GM12892 (cell line): ENCODE data around the gene MYO18B.

Experiments
- DNase-seq: peaks from one replicate; pipeline ENCODE4 v3.0.0; 2011; ENCODE audit not compliant: insufficient read length
- FAIRE-seq: peaks from 2 replicates; lab custom pipeline; 2011; peaks lifted over from hg19 to GRCh38; lab: Jason Lieb, UNC
- POLR2A ChIP-seq: IDR thresholded peaks from 2 replicates; pipeline ENCODE4 v1.6.1; 2011; ENCODE audit warnings: low read depth, low read length, control low read depth
- POLR2AphosphoS5 ChIP-seq: IDR thresholded peaks from 2 replicates; pipeline ENCODE4 v1.6.1; 2011; ENCODE audit warnings: low read depth, low read length, control low read depth
- TAF1 ChIP-seq: IDR thresholded peaks from 2 replicates; pipeline ENCODE4 v1.6.1; 2011; ENCODE audit warnings: low read depth, mild to moderate bottlenecking, control low read depth, low read length, borderline replicate concordance

Gene MYO18B

DNA sequence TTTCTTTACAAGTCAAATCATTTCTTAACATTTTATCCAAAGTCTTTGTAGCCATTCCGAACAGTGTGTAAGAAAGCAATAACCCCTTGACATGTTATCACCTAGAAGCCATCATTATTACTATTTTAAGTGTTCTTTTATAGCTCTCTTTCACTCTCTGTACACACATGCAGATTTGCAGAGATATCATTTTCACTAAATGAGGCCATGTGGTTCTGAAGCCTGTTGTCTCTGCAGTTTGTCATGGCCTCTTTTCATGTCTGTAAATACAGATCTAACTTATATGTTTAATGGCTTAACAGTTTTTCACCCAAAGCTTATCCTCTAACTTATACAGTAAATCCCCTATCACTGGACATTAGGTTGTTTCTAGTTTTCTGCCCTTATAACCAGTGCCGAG, 166.8 kb downstream of the MYO18B start:
- DNase-seq (no peak), FAIRE-seq (no peak)
- TF ChIP-seq POLR2AphosphoS5 (no peak), TAF1 (no peak), POLR2A (no peak)

DNA sequence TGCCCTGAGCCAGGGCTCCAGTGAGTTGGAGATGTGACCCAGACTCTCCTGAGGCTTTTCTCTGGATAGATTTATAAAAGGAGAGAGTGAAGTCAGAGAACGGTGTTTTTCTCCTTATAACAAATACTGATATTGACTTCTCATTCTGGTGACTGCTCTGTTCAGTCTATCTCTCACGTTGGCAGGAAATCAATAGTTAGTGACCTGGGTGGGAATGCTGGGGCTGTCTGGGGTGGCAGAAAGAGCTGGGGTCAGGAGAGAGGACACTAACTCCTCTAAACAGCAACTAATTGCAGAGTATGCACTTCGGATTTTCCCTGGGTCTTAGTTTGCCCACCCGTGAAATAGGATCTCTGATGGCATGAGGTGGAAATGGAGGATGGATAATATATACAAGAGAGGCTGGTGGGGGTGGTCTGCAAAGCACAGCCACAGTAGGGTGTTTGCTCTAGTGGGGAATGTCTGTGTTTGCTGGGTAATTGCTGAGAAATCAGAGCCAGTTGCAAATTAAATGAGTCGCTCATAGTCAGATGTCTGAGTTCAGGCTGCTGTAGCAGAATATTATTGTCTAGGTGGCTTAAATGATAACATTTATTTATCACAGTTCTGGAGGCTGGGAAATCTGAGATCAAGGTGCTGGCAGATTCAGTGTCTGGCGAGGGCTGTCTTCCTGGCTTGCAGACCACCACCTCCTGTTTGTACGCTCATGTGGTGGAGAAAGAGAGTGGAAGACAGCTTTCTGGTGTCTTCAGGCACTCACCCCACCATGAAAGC, 167.8 kb downstream of the MYO18B start:
- no peak for TF ChIP-seq POLR2AphosphoS5
- no peak for TF ChIP-seq TAF1
- no peak for TF ChIP-seq POLR2A
- FAIRE-seq (no peak), DNase-seq (no peak)

GRCh38 chr22:25911243-25911972, 169.4 kb downstream of the MYO18B start:
- FAIRE-seq (no peak), DNase-seq (no peak)
- TF ChIP-seq POLR2AphosphoS5 (no peak), POLR2A (no peak), TAF1 (no peak)

DNA sequence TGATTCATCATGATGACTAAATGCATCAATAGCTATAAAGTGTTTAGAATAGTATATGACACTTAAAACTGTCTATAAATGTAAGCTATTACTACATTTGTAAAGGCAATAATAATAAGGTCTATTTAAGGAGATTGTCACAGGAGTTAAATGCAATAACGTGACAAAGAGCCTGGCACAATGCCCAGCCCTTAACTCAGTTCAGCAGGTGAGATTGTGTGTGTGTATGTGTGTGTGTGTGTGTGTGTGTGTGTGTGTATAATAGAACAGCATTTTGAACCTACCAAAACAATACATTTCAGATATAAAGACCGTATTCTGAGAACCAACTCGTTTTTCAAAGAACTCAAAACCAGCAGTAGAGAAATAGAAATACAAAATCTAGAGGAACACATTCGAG, 177.5 kb downstream of the MYO18B start:
- DNase-seq (no peak), FAIRE-seq (no peak)
- TF ChIP-seq TAF1: no peak
- TF ChIP-seq POLR2AphosphoS5: no peak
- no peak for TF ChIP-seq POLR2A

GRCh38 chr22:25922141-25922540, 180.2 kb downstream of the MYO18B start:
- TF ChIP-seq POLR2A (no peak), POLR2AphosphoS5 (no peak), TAF1 (no peak)

DNA sequence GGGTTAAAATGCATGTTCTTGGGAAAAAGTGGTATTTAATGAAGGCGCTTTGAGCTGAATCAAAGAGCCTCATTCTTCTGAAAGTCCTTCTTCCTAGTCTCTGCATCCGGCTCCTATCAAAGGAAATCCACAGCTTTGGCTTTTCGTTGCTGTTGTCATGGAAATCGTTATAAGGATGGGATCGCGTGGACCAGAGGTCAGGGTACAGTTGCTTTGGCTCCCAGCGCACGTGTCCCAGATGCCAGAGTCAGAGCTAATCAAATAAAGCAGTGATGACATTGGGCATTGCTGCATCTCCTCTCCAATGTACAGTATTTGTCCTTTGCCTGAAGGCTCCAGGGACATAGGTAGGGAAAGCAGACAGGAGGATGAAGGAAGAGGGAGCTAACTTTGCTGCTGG, 181.9 kb downstream of the MYO18B start:
- no peak for DNase-seq
- FAIRE-seq: no peak

More at GRCh38 chr22:25922141-25922540, 180.2 kb downstream of the MYO18B start:
- FAIRE-seq: no peak
- no peak for DNase-seq

GRCh38 chr22:25928038-25928437, 186.1 kb downstream of the MYO18B start:
- no peak for DNase-seq
- no peak for FAIRE-seq
- TF ChIP-seq TAF1: no peak
- TF ChIP-seq POLR2A: no peak
- TF ChIP-seq POLR2AphosphoS5: no peak

More for the DNA sequence above, 181.9 kb downstream of the MYO18B start:
- TF ChIP-seq POLR2A (no peak), POLR2AphosphoS5 (no peak), TAF1 (no peak)

DNA sequence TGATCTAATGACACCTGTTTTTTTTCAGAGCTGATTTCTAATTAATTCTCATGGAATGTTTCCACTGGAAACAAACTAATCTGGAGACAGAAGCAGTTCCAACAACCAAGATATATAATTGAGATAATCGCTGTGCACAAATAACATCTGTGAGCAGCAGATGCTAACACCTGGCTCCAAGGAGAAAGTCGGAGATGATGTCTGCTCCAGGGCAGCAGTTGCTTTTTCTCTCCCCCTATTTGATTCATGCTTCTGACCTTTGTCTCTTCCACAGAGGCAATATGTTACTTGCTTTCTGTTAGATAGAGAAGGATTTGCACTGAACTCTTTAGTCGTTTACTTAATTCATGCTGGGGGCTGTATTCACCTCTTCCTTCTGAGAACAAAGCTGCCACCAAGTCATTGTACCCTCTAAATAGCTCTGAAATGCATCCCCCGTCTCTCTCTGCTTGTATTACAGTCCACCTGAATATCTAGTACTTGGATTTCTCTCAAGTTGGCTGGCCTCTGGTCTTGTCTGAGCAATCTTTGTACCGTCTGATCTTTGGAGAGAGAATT, 187.4 kb downstream of the MYO18B start:
- DNase-seq: no peak
- TF ChIP-seq POLR2AphosphoS5 (no peak), TAF1 (no peak), POLR2A (no peak)
- FAIRE-seq: no peak

DNA sequence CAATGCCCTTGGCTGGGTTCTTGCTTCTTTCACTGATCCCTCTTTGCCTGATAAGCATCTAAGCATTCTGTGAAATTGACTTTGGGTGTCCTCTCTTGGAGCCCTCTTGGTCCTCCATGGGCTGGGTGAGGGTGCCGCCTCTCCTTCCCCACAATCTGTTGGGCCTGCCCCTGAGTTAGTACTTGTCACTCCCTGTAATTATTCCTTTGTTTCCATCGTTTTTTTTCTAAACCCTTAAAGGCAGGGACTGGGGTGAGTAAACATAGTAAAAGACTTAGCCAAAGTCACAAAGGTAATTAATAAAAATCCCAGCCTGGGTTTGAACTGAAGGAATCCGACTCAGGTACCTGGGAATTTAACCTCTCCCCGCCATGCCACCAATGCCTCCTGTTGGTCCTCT, 188.1 kb downstream of the MYO18B start:
- TF ChIP-seq POLR2AphosphoS5 (no peak), TAF1 (no peak), POLR2A (no peak)
- FAIRE-seq (no peak), DNase-seq (no peak)

DNA sequence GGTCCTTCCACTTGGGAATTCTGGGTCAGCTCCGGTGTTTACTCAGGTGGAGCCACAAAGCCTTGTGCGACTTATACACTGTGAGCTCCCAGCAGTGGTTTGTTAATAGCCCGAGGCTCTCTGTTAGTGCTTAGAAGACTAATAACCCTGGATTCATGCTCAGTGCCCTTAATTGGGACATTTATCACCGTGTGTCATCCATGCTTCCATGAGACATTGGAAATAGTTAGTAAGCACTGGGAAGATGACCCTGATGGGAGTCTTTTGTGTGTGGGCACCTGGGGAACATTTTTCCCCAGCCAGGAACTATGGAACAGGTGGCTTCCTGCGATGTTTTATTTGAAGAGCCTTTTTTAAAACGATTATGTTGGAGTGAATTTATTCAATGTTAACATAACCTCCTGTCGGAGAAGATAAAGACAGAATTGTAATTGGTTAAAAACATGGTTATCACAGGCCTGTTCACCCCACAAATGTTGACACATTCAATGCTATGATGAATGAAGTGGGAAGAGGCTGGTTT, 188.9 kb downstream of the MYO18B start:
- DNase-seq (no peak), FAIRE-seq (no peak)
- TF ChIP-seq TAF1 (no peak), POLR2AphosphoS5 (no peak), POLR2A (no peak)

DNA sequence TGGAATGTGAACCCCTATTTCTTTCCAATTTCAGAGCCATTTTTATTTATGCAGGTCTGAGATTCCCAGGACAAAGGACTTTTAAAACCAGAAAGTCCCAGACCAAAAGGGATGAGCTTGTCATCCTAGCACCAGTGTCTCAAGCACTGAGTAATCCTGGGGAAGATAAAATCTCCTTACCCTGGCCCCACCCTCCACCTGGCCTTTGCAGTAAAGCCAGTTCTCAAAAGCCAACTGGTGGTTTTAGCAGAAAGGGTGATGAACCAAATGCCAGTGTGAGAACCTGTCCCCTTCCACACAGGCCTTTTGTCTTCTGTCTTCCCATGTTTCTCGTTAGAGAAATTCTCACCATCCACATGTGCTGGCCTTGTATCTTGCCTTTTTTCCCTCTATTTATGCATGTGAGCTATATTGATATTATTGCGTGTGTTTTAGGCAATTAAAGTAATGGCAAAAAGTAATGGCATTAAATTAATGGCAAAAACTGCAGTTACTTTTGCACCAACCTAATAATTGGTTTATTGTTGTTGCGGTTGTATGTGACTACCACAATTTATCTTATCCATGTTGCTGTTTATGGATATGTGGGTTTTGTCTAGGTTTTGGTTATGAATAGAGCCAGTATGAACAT, 191.3 kb downstream of the MYO18B start:
- DNase-seq (no peak), FAIRE-seq (no peak)
- no peak for TF ChIP-seq POLR2A
- TF ChIP-seq TAF1: no peak
- TF ChIP-seq POLR2AphosphoS5: no peak
